BE2C (cell line): ENCODE measurements around the gene EVI5.

Source experiments
- DNase-seq: peaks from one replicate; pipeline ENCODE4 v3.0.0-alpha.2; 2020
- H3K27me3 ChIP-seq: fragments of 250-450 bp; sonication (Bioruptor Pico); 2 replicates; pipeline ENCODE4 v1.5.1; 2020; ENCODE audit warnings: mild to moderate bottlenecking
- H3K36me3 ChIP-seq: fragments of 250-450 bp; sonication (Bioruptor Pico); 2 replicates; pipeline ENCODE4 v1.5.1; 2020; ENCODE audit warnings: mild to moderate bottlenecking
- H3K4me1 ChIP-seq: fragments of 250-450 bp; sonication (Bioruptor Pico); 2 replicates; pipeline ENCODE4 v1.5.1; 2020
- H3K4me3 ChIP-seq: 2 replicates; pipeline ENCODE4 v1.5.1; 2011; ENCODE audit warnings: low read depth, low read length
- H3K9me3 ChIP-seq: fragments of 250-450 bp; sonication (Bioruptor Pico); 2 replicates; pipeline ENCODE4 v1.5.1; 2020
- TF ChIP-seq, protein P1 (sequence below): IDR thresholded peaks from 2 replicates; pipeline ENCODE4 v1.5.1; 2012; ENCODE audit warnings: mild to moderate bottlenecking, low read depth, low read length

The EVI5 gene

DNA sequence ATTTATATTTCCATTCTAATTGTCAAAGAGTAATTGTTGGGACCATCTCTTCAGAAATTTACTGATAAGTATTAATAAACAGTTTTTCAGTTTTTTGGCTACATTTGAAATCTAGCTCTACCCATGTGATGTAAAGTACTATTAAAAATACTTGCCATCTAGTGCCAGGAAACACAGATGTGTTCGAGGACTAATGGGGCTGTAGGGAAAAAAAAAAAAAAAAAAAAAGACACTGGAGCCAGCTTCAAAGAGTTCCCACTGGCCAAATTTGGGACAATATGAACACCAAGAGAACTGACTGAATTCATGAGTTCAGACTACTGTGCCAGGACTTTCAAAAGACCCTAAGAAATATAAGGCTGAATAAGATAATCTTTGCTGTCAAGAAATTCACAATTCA, 233.0 kb downstream of the EVI5 start:
- Histone ChIP-seq H3K4me1 (no peaks in the 10 kb centered on the region), H3K9me3 (no peaks in the 10 kb centered on the region), H3K27me3 (no peaks in the 10 kb centered on the region), H3K4me3 (no peak overlapping the region), H3K36me3 (no peaks in the 10 kb centered on the region)
- TF ChIP-seq, protein P1, sequence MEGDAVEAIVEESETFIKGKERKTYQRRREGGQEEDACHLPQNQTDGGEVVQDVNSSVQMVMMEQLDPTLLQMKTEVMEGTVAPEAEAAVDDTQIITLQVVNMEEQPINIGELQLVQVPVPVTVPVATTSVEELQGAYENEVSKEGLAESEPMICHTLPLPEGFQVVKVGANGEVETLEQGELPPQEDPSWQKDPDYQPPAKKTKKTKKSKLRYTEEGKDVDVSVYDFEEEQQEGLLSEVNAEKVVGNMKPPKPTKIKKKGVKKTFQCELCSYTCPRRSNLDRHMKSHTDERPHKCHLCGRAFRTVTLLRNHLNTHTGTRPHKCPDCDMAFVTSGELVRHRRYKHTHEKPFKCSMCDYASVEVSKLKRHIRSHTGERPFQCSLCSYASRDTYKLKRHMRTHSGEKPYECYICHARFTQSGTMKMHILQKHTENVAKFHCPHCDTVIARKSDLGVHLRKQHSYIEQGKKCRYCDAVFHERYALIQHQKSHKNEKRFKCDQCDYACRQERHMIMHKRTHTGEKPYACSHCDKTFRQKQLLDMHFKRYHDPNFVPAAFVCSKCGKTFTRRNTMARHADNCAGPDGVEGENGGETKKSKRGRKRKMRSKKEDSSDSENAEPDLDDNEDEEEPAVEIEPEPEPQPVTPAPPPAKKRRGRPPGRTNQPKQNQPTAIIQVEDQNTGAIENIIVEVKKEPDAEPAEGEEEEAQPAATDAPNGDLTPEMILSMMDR: no peak
- no peak for DNase-seq

DNA sequence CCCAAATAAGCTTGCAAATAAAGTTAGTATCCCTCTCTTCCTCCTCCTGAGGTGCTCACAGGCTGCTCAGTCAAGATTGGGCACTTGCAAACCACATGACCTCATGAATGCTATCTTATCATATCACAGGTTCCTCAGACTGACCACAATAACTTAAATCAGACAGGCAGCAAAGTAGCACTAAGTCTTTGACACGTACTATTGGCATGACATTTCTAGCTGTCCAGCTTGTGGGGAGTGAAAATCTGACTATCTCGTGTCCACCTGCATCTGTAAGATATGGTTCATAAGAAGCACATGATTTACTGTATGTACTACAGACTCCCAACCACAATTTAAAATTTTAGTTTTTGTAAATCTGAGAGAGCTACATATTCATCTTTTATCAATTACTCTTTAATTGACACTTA, 240.1 kb downstream of the EVI5 start:
- no peaks in the 10 kb centered on the region for H3K36me3 ChIP-seq
- H3K4me1 ChIP-seq: no peaks in the 10 kb centered on the region
- no peaks in the 10 kb centered on the region for H3K27me3 ChIP-seq
- H3K4me3 ChIP-seq: no peak overlapping the region
- TF ChIP-seq, protein P1: no peak
- DNase-seq: no peak
- no peaks in the 10 kb centered on the region for H3K9me3 ChIP-seq

DNA sequence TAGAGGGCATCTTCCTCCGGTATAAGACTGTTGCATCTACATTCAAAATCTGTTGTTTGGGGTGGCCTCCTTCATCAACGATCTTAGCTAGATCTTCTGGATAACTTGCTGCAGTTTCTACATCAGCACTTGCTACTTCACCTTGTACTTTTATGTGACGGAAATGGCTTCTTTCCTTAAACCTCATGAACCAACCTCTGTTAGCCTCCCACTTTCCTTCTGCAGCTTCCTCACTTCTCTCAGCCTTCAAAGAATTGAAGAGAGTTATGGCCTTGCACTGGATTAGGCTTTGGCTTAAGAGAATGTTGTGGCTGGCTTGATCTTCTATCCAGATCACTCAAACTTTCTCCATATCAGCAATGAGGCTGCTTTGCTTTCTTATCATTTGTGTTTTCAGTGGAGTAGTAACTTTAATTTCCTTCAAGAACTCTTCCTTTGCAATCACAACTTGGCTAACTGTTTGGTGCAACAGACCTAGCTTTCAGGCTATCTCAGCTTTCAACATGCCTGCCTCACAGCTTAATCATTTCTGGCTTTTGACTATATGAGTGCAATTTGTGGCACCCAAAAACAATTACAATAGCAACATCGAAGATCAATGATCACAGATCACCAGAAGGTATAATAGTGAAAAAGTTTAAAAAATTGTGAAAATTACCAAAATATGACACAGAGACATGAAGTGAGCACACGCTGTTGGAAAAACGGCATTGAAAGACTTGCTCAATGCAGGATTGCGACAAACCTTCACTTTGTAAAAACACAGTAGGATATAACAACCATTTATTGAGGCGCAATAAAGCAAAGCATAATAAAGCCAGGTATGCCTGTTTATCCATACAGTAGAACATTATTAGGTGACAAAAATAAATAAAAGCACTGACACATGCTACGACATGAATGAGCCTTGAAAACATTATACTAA, 241.5 kb downstream of the EVI5 start:
- TF ChIP-seq, protein P1: no peak
- no peaks in the 10 kb centered on the region for H3K36me3 ChIP-seq
- no peak overlapping the region for H3K4me3 ChIP-seq
- no peak for DNase-seq
- no peaks in the 10 kb centered on the region for H3K27me3 ChIP-seq
- H3K4me1 ChIP-seq: no peaks in the 10 kb centered on the region
- H3K9me3 ChIP-seq: no peaks in the 10 kb centered on the region

DNA sequence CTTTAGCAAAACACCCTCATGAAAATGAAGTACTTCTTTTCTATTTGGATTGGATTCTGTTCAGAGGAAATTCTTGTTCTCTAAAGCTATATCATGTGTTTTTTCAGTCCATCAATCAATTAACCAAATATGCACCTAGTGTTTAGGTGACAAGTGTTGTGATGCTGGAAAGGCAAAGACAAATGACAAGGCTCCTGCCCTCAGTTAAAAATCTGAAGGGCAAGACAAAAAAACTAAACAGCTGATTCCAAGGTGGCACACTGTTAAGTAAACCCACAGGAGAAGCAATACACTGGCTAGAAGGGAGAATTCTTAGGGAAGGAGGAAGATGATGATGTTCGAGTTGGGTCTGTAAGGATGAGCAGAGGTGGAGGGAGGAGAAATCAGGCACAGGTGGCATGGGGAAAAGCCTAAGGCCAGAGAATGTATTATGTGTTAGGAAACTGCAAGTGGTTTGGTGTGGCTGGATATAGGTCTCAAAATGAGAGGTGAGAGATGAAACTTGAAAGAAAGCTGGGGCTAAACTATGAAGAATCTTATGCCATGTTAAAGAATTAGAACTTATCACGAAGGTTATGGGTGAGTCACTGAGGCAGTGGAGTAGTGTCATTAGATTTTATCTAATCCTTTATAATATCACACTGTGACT, 246.4 kb downstream of the EVI5 start:
- Histone ChIP-seq H3K36me3 (no peaks in the 10 kb centered on the region), H3K9me3 (no peaks in the 10 kb centered on the region), H3K4me3 (no peak overlapping the region), H3K4me1 (no peaks in the 10 kb centered on the region), H3K27me3 (no peaks in the 10 kb centered on the region)
- TF ChIP-seq, protein P1: no peak
- no peak for DNase-seq

DNA sequence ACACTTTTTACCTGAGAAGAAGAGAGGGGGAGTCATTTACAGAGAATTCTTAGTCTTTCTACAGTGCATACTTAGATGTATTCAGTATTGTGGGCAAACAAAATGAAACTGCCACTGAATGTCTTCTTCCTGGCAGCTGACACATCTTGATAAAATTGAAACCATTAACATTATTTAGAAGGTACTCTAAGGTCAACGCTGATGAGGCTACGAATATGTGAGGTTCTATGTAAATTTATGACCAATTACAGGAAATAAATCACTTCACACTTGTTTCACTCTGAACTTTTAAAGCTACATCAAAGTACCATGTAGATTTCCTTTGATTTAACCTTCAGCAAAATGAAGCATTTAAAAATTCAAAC, 246.9 kb downstream of the EVI5 start:
- H3K27me3 ChIP-seq: no peaks in the 10 kb centered on the region
- TF ChIP-seq, protein P1: no peak
- no peak overlapping the region for H3K4me3 ChIP-seq
- no peaks in the 10 kb centered on the region for H3K4me1 ChIP-seq
- H3K36me3 ChIP-seq: no peaks in the 10 kb centered on the region
- H3K9me3 ChIP-seq: no peaks in the 10 kb centered on the region
- no peak for DNase-seq
